OCI-LY7 (cell line): ENCODE data around the gene DR1.

Experiments used
- CTCF ChIP-seq: fragments of 200-600 bp; sonication (generic); conservative IDR thresholded peaks from 2 replicates; pipeline ENCODE4 v1.5.1; 2014; ENCODE audit warnings: mild to moderate bottlenecking, antibody characterized with exemption, low read length, moderate library complexity, mixed read lengths
- EZH2phosphoT487 ChIP-seq: fragments of 200-600 bp; sonication (generic); IDR thresholded peaks from 2 replicates; pipeline ENCODE4 v1.6.1; 2018; ENCODE audit warnings: low read depth, borderline replicate concordance, mild to moderate bottlenecking, mixed run types, antibody characterized with exemption, low read length, moderate library complexity, mixed read lengths

- TF ChIP-seq CTCF (no peak), EZH2phosphoT487 (no peak)
These were observed 49.5 kb downstream of the DR1 start for GRCh38 chr1:93395195-93395594.
